GOT3 (cell line): ENCODE measurements around the gene VN1R5.
"Not testable (repeated sequence)": the region's sequence is repeated elsewhere in the genome, so short reads cannot be mapped to it uniquely, and the experiment has no call there.

ENCODE experiments used
- DNase-seq: peaks from one replicate; lab custom pipeline; 2025; ENCODE audit warnings: mixed read lengths; lab: John Stamatoyannopoulos, UW

VN1R5 gene

GRCh38 chr1:247255772-247256171 lies at the start of gene VN1R5:
VN1R5 (plus strand) TSS chr1:247256072.
- not testable (repeated sequence) for DNase-seq

- no peak for DNase-seq
Observed at GRCh38 chr1:247209396-247209795, 46.5 kb upstream of the VN1R5 start.

- DNase-seq = no peak
Observed at GRCh38 chr1:247210062-247210375, 45.9 kb upstream of the VN1R5 start.

- peak; percentile 93 for DNase-seq
Observed at GRCh38 chr1:247210376-247211117, 45.3 kb upstream of the VN1R5 start.

GRCh38 chr1:247211339-247211738 lies 44.5 kb upstream of the VN1R5 start:
- no peak for DNase-seq

- no peak for DNase-seq
Observed at GRCh38 chr1:247212012-247212411, 43.9 kb upstream of the VN1R5 start.

GRCh38 chr1:247212627-247213617 lies 43.0 kb upstream of the VN1R5 start:
- DNase-seq = no peak

GRCh38 chr1:247216261-247216660 lies 39.6 kb upstream of the VN1R5 start:
- no peak for DNase-seq

- DNase-seq = no peak
Observed at GRCh38 chr1:247218121-247218651, 37.7 kb upstream of the VN1R5 start.

GRCh38 chr1:247220280-247220679 lies 35.6 kb upstream of the VN1R5 start:
- DNase-seq = not testable (repeated sequence)

GRCh38 chr1:247222840-247223239 lies 33.0 kb upstream of the VN1R5 start:
- no peak for DNase-seq

- no peak for DNase-seq
Observed at GRCh38 chr1:247224822-247225221, 31.1 kb upstream of the VN1R5 start.

GRCh38 chr1:247228133-247228532 lies 27.7 kb upstream of the VN1R5 start:
- no peak for DNase-seq

GRCh38 chr1:247241691-247242090 lies 14.2 kb upstream of the VN1R5 start:
- DNase-seq = no peak

GRCh38 chr1:247243524-247244137 lies 12.2 kb upstream of the VN1R5 start:
- no peak for DNase-seq

GRCh38 chr1:247246325-247247115 lies 9.4 kb upstream of the VN1R5 start:
- no peak for DNase-seq

- no peak for DNase-seq
Observed at GRCh38 chr1:247247568-247247967, 8.3 kb upstream of the VN1R5 start.

- DNase-seq = no peak
Observed at GRCh38 chr1:247266053-247266452, 10.2 kb downstream of the VN1R5 start.

- no peak for DNase-seq
Observed at GRCh38 chr1:247268390-247269045, 12.6 kb downstream of the VN1R5 start.

- no peak for DNase-seq
Observed at GRCh38 chr1:247269133-247269532, 13.3 kb downstream of the VN1R5 start.

GRCh38 chr1:247270003-247270402 lies 14.1 kb downstream of the VN1R5 start:
- DNase-seq = no peak
